Activated naive CD4-positive, alpha-beta T cell treated with anti-CD3 and anti-CD28 coated beads, Interleukin-2, amount 50 U/mL, for 72 hours (primary cell): ENCODE data around the gene PLAC9. TPM values are rescaled to one million over a fixed set of nuclear protein-coding genes. Genes with fewer than 3 reads are reported as not detected.

Source experiments
- ATAC-seq, 2 donors: fragments of 150-1000 bp; cut with Tn5 transposase; 2 replicates each; pipeline ENCODE4 v1.10.0; 2021; ENCODE audit warnings: mild to moderate bottlenecking in 2 of 2, moderate library complexity in 2 of 2
- DNase-seq, 2 donors: peaks; one replicate each; pipeline ENCODE4 v3.0.0; 2021 to 2022; ENCODE audit warnings: low spot score in 2 of 2
- H3K27ac Mint-ChIP-seq, 2 donors: one replicate each; pipeline ENCODE4 v1.8.0; 2022; ENCODE audit warnings: mild to moderate bottlenecking in 2 of 2, mixed read lengths in 2 of 2
- H3K36me3 Mint-ChIP-seq, 2 donors: one replicate each; pipeline ENCODE4 v1.8.0; 2022; ENCODE audit warnings: mixed read lengths in 2 of 2
- H3K9me3 Mint-ChIP-seq, 2 donors: one replicate each; pipeline ENCODE4 v1.8.0; 2022; ENCODE audit warnings: mixed read lengths in 2 of 2
- total RNA-seq, 2 donors: library from RNA; stranded (reverse); gene quantifications; one replicate each; pipeline ENCODE4 v1.2.3, GENCODE V29; 2022

Gene PLAC9
- total RNA-seq, 2 donors from 2014 or later, result not detected

DNA sequence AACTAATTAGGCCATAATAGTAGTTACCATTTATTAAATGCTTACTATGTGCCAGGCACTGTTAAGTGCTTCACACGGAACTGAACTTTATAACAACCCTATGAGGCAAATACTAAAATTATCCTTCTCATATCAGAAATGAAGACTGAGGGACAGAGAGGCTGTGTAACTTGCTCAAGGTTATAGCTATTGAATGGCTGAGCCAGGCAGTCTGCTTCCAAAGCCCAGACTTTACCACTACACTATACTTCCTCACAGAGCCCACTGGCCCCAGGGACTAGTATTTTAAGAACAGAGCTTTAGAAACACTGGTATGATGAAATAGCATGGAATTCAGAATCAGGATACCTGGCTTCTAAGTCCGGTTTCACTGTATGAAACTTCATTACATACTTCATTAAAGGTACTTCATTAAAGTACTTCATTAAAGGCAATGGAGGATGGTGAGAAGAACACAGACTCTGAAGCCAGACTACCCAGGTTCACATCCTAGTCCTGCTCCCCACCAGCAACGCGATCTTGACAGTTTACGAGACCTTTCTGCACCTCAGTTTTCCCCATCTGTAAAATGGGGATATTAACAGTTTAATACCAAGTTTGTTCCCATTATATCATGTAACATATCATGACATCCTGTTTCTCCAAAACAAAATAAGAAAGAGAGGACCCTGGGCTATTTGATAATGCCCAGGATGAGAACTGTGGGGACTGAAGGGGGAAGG, 53.2 kb downstream of the PLAC9 start:
- Mint-ChIP-seq H3K9me3 (no peaks in the 10 kb centered on the region), H3K36me3 (peaks cover 4% of the 10 kb centered on the region in 2 donors), H3K27ac (peak overlapping the region; percentile 92)
- no peak for ATAC-seq
- no peak for DNase-seq

- Mint-ChIP-seq H3K27ac (peak overlapping the region; percentile 92), H3K9me3 (peaks cover 0 to 4% of the 10 kb centered on the region in 2 donors), H3K36me3 (peaks cover 7 to 9% of the 10 kb centered on the region in 2 donors)
- no peak for DNase-seq
- peak; percentile 25 to 36 for ATAC-seq
Observed at GRCh38 chr10:80186364-80187012, 54.0 kb downstream of the PLAC9 start.

DNA sequence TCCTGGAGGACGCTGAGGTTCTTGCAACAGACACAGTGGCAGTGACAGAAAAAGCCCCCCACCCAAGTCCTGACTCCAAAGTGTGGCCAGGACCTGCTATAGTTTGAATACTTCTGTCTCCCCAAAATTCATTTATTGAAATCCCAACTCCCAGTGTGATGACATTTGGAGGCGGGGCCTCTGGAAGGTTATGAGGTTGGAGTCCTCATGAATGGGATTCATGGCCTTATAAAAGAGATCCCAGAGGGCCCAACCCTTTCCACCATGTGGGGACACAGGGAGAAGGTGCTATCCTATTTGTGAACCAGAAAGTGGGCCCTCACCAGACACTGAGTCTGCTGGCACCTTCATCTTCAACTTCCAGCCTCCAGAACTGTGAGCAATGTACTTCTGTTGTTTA, 54.5 kb downstream of the PLAC9 start:
- Mint-ChIP-seq H3K9me3 (peaks cover under 1 to 6% of the 10 kb centered on the region in 2 donors), H3K36me3 (peaks cover 8 to 14% of the 10 kb centered on the region in 2 donors), H3K27ac (peak overlapping the region; percentile 92)
- ATAC-seq, result no peak
- no peak for DNase-seq

DNA sequence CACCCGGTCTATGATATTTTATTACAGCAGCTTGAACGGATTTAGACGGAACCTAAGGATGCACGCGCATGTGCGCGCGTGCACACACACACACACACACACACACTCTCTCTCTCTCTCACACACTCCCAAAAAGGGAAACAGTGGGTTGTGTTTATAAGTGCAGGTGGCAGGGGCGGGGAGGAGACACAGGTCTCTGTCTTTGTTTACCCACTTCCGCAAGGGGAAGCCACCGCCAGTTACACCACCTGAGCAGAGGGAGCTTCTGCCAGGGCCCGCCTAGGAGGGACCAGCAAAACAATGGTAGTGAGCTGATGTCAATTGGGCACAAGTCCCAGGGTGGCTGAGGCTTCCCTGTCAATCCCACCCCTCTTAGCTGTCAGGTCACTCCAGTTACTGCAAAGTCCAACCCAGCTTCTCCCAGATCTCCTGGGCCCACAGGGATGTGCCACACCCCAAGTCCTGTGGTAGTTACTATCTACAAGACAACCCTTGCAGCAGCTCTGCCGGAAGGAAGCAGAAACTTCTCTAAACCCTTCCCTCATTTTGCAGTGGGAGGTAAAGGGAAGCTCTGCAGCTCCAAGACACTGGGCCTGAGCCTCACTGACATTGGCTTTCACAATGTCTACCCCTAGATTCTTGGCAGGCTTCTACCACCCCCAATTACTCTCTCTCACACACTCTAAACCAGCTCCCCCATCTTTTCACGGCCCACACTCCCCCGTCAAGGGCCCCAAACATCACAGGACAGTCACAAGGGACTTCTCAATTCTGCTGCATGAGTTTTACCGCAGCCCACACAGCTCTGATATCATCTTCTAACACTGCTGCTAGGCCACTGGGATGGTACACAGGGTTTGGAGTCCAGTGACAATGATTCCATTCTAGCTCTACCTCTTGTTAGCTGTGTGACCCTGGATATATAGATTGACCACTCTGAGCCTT, 55.2 kb downstream of the PLAC9 start:
- Mint-ChIP-seq H3K9me3 (peaks cover 5 to 11% of the 10 kb centered on the region in 2 donors), H3K27ac (peak overlapping the region; percentile 92), H3K36me3 (peaks cover 13 to 20% of the 10 kb centered on the region in 2 donors)
- peak; percentile 86 to 87 for ATAC-seq
- peak; percentile 67 to 76 for DNase-seq

DNA sequence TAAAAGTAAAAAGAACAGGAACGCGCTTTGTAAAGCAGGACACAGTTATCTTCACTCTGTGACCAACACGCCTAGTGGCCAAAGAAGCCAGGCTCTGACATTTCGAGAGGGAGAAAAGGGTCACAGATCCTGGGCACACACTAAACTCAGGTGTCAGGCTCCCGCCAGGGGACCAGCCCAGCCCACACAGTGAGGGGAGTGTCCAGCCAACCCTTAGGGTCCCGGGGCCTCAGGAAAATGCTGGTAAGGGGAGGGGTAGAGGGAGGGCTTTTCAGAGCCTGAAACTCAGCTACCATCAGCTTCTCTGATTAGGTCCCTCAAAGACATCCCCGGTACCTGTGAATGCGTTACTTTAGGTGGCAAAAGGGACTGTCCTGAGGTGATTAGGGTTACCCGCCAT, 56.2 kb downstream of the PLAC9 start:
- DNase-seq (no peak), ATAC-seq (no peak)
- H3K27ac Mint-ChIP-seq, result peak overlapping the region; percentile 89 to 92
- H3K9me3 Mint-ChIP-seq, result peaks cover 5 to 11% of the 10 kb centered on the region in 2 donors
- peaks cover 13 to 23% of the 10 kb centered on the region in 2 donors for H3K36me3 Mint-ChIP-seq

DNA sequence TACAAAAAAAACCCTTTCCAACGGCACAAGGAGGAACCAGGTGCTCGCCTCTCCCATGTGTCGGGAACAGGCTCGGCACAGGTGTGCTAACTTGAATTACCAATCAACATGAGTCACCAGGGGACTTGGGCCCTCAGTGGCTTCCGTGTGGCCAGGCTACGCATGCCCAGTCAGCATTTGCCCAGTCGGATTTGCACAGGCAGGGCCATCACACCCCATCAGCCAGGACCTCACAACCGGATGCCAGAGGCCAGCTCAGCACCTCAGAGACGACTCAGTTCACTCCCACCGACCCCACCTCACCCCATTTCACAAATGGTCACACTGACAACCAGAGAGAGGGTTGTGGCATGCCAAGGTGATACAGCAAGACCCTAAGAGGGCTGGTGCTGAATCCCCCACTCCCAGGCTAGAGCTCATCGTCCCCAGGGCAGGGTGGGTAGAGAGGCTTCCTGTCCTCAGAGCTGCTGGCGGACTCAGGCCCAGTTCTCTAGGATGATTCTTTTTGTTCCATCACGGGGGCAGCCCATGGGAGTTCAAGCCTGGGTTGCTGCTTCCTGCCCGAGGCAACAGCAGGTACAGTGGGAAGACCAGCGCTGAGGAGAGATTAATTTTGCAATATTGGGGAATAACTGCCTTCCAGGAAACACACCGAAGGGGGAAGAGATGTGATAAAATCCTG, 59.2 kb downstream of the PLAC9 start:
- Mint-ChIP-seq H3K27ac (peak overlapping the region; percentile 88 to 90), H3K9me3 (peaks cover 5 to 11% of the 10 kb centered on the region in 2 donors), H3K36me3 (peaks cover 24 to 40% of the 10 kb centered on the region in 2 donors)
- no peak for ATAC-seq
- DNase-seq, result peak in 1 of 2 donors; percentile 57

DNA sequence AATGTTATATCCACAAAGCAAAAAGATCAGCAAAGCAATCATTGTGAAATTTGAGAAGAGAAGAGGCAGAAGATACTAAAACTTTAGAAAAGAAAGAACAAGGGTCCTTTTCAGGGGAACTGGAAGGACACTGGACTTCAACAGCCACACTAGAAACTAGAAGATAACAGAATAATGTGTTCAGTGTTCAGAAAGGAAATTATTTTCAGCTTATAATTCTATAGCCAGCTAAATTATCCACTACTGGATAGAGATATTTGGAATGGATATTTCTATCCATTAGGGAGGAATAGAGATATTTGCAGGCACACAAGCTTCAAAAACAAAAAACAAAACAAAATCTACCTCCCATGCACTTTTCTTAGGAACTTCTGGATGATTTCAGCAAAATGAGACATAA, 60.0 kb downstream of the PLAC9 start:
- Mint-ChIP-seq H3K36me3 (peaks cover 24 to 40% of the 10 kb centered on the region in 2 donors), H3K9me3 (peaks cover 5 to 11% of the 10 kb centered on the region in 2 donors), H3K27ac (peak overlapping the region in 1 of 2 donors; percentile 90)
- DNase-seq (no peak), ATAC-seq (no peak)

DNA sequence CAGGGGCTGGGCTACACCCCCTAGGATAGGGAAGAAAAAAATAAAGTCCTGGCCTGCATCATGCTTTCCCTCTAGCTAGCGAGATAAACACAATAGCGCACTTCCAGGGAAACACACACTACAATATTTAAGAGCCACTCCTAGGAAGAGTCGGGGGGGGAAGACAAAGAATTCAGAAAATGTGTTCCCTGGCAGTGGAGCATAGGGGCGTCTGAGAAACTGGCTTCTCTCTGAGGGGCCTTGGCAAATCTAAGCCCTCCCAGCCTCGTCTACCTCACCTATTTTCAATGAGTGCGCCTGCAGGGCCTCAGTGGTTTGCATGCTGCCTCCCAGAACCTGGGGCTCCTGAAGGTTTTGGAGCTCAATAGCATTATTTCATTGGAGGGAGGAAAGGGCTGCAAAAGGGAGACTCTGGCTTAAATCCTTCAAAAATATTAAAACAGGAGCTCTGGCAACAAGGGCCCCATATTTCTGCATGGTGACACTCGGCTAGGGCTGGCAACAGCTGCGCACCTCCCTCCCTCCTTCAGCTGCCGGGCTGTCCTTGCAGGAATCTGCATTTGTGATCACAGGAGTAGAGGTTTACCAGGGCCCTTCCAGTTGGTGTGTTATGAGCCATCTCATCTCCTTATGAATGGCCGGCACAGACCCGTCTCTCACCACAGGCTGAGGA, 62.0 kb downstream of the PLAC9 start:
- Mint-ChIP-seq H3K27ac (peak overlapping the region in 1 of 2 donors; percentile 87), H3K36me3 (peaks cover 24 to 40% of the 10 kb centered on the region in 2 donors), H3K9me3 (peaks cover 5 to 11% of the 10 kb centered on the region in 2 donors)
- DNase-seq (no peak), ATAC-seq (no peak)

Other genes starting within 250 kb of the PLAC9 start
- gene SFTPD, start 183.6 kb upstream of the PLAC9 start, total RNA-seq, result under 1 TPM in 1 of 2 donors, not detected in 1; 0.41 TPM
- 10 to 100 TPM in 1 of 2 donors, 1 to 10 TPM in 1; 4.8 to 17.1 TPM for gene TMEM254, start 54.1 kb upstream of the PLAC9 start, total RNA-seq
- gene ANXA11, start 72.8 kb downstream of the PLAC9 start, total RNA-seq, result 100 to 1,000 TPM; 218 to 304 TPM
- gene MAT1A, start 156.9 kb downstream of the PLAC9 start, total RNA-seq, result not detected
- not detected for gene DYDC1, start 224.0 kb downstream of the PLAC9 start, total RNA-seq
- gene DYDC2, start 224.1 kb downstream of the PLAC9 start, total RNA-seq, result not detected